Panc1 (cell line): ENCODE results near the gene ADGRL1. TPM values are rescaled to one million over a fixed set of nuclear protein-coding genes. Genes with fewer than 3 reads are reported as not detected.

ENCODE experiments used
- ATAC-seq: fragments of 200-7000 bp; cut with Tn5 transposase; 2 replicates; pipeline ENCODE4 v1.9.1; 2020; ENCODE audit warnings: mild to moderate bottlenecking, moderate library complexity
- BruUV-seq: library from RNA; stranded (reverse); fragments of 400-500 nt; replicated peaks from 2 replicates; lab custom pipeline; 2021; lab: Mats Ljungman, UMichigan
- CTCF ChIA-PET: fragments of 300-600 bp; sonication (Branson Sonifier 250); formaldehyde crosslinking; loops from one replicate; lab custom pipeline; 2022; ENCODE audit warnings: antibody characterized with exemption; lab: Charles Lee
- POLR2A ChIA-PET: fragments of 300-600 bp; sonication (Branson Sonifier 250); formaldehyde crosslinking; loops from one replicate; lab custom pipeline; 2022; ENCODE audit warnings: antibody characterized with exemption; lab: Charles Lee
- DNase-seq: peaks from one replicate; pipeline ENCODE4 v3.0.0-alpha.2; 2010; ENCODE audit warnings: low read depth, low spot score
- H3K27ac ChIP-seq: 2 replicates; pipeline ENCODE4 v1.5.1; 2011; ENCODE audit warnings: mild to moderate bottlenecking, low read length, inconsistent platforms
- H3K27me3 ChIP-seq: fragments of 200-500 bp; sonication (Bioruptor generic); 2 replicates; pipeline ENCODE4 v1.6.0; 2014; ENCODE audit warnings: low read length, inconsistent platforms; ENCODE audit not compliant: control insufficient read depth, insufficient read depth
- H3K36me3 ChIP-seq: fragments of 200-500 bp; sonication (Bioruptor generic); 2 replicates; pipeline ENCODE4 v1.5.1; 2014; ENCODE audit warnings: inconsistent platforms, mild to moderate bottlenecking, low read length, moderate library complexity; ENCODE audit not compliant: control insufficient read depth, insufficient read depth
- H3K4me1 ChIP-seq: 2 replicates; pipeline ENCODE4 v1.5.1; 2011; ENCODE audit warnings: inconsistent platforms, mild to moderate bottlenecking, low read length, moderate library complexity; ENCODE audit not compliant: control insufficient read depth, insufficient read depth
- H3K4me3 ChIP-seq, 2 experiments: 2 replicates each; pipeline ENCODE4 v1.5.1; 2011 to 2012; ENCODE audit warnings: low read depth in 2 of 2, low read length in 2 of 2, mild to moderate bottlenecking in 2 of 2, inconsistent platforms in 1 of 2, moderate library complexity in 1 of 2
- H3K9me3 ChIP-seq: fragments of 200-500 bp; sonication (Bioruptor generic); 2 replicates; pipeline ENCODE4 v1.5.1; 2014; ENCODE audit warnings: low read depth, mild to moderate bottlenecking, inconsistent platforms, low read length, moderate library complexity; ENCODE audit not compliant: control insufficient read depth, insufficient read depth
- CTCF ChIP-seq: fragments of 450-650 bp; IDR thresholded peaks from 2 replicates; pipeline ENCODE4 v1.5.1; 2017; ENCODE audit warnings: mild to moderate bottlenecking
- POLR2AphosphoS5 ChIP-seq: IDR thresholded peaks from 2 replicates; pipeline ENCODE4 v1.6.1; 2012; ENCODE audit warnings: mild to moderate bottlenecking, low read depth, low read length, moderate library complexity
- REST ChIP-seq, 2 experiments: IDR thresholded peaks; 2 replicates each; pipeline ENCODE4 v1.6.1; 2011 to 2012; ENCODE audit warnings: low read depth in 2 of 2, control low read depth in 1 of 2, low read length in 1 of 2, mild to moderate bottlenecking in 1 of 2, moderate library complexity in 1 of 2; ENCODE audit not compliant: insufficient read depth in 1 of 2
- SIN3A ChIP-seq: IDR thresholded peaks from 2 replicates; pipeline ENCODE4 v1.6.1; 2012; ENCODE audit warnings: low read depth, mild to moderate bottlenecking, low read length, moderate library complexity, borderline replicate concordance; ENCODE audit not compliant: insufficient read depth
- TCF7L2 ChIP-seq: IDR thresholded peaks from 2 replicates; pipeline ENCODE4 v1.6.1; 2011; ENCODE audit warnings: mild to moderate bottlenecking, low read depth, low read length, inconsistent platforms
- in situ Hi-C: cut with HindIII; loops from 2 replicates; pipeline ENCODE4 v1.10.0; 2016; ENCODE audit warnings: low sequenced_read_pairs, low pct_unique_long_range_greater_than_20kb
- intact Hi-C: fragments of 100-400 bp; cut with micrococcal nuclease; formaldehyde crosslinking; loops from one replicate; pipeline ENCODE4 v1.10.0; 2022; ENCODE audit not compliant: unreplicated experiment
- total RNA-seq: library from RNA; stranded (reverse); gene quantifications from one replicate; pipeline ENCODE4 v1.2.1, GENCODE V29; 2021; ENCODE audit not compliant: unreplicated experiment

ADGRL1 gene
- total RNA-seq, 1 experiment from 2014 or later: 37.7 TPM

- TF ChIP-seq SIN3A: no peak
- TF ChIP-seq TCF7L2: no peak
- TF ChIP-seq POLR2AphosphoS5: no peak
- in situ Hi-C loops: no loop called here
- H3K4me1 ChIP-seq: no peaks in the 10 kb centered on the region
- H3K27me3 ChIP-seq: no peaks in the 10 kb centered on the region
- ChIA-PET CTCF (no interaction called here), POLR2A (no interaction called here)
- no peaks in the 10 kb centered on the region for H3K9me3 ChIP-seq
- intact Hi-C loops: no loop called here
- H3K4me3 ChIP-seq: no peak overlapping the region
- no peak overlapping the region for H3K27ac ChIP-seq
- no peak for DNase-seq
- no TSS peak for BruUV-seq
- H3K36me3 ChIP-seq: peaks cover 3% of the 10 kb centered on the region; the same call in 1 of the 2 replicates
- ATAC-seq: no peak
Measured at GRCh38 chr19:14160017-14160703, 45.8 kb downstream of the ADGRL1 start.

GRCh38 chr19:14159059-14159458 lies 46.9 kb downstream of the ADGRL1 start:
- intact Hi-C loops: no loop called here
- H3K4me3 ChIP-seq: no peak overlapping the region
- H3K27me3 ChIP-seq: no peaks in the 10 kb centered on the region
- ATAC-seq (no peak), DNase-seq (no peak)
- CTCF ChIA-PET: interaction anchor here (0.5 kb wide), 2 partner anchors 111 to 274 kb away, joined by 3 to 4 read pairs; no protein-coding TSS in a partner anchor
- no peak overlapping the region for H3K27ac ChIP-seq
- POLR2A ChIA-PET: interaction anchor here (0.5 kb wide), 1 partner anchor 222 kb away, joined by 6 read pairs; the partner anchor contains the start of gene ADGRE5
- no TSS peak for BruUV-seq
- in situ Hi-C loops: no loop called here
- H3K9me3 ChIP-seq: no peaks in the 10 kb centered on the region
- no peaks in the 10 kb centered on the region for H3K4me1 ChIP-seq
- peaks cover 3% of the 10 kb centered on the region; the same call in 1 of the 2 replicates for H3K36me3 ChIP-seq
- TF ChIP-seq SIN3A (no peak), REST (IDR thresholded peaks at IDR 0.05; ENCODE audit: insufficient read depth in 1 of 2, low read depth in 2 of 2, low read length in 1 of 2) (no peak)

- Histone ChIP-seq H3K27ac (no peak overlapping the region), H3K27me3 (no peaks in the 10 kb centered on the region), H3K4me3 (no peak overlapping the region), H3K9me3 (no peaks in the 10 kb centered on the region), H3K4me1 (no peaks in the 10 kb centered on the region), H3K36me3 (peaks cover 3% of the 10 kb centered on the region; the same call in 1 of the 2 replicates)
- DNase-seq (no peak), ATAC-seq (no peak)
- in situ Hi-C loops (no loop called here), intact Hi-C loops (no loop called here)
- CTCF ChIA-PET: interaction anchor here (0.5 kb wide), 1 partner anchor 274 kb away, joined by 4 read pairs; no protein-coding TSS in a partner anchor
- no TSS peak for BruUV-seq
- POLR2A ChIA-PET: interaction anchor here (0.5 kb wide), 1 partner anchor 223 kb away, joined by 6 read pairs; the partner anchor contains the start of gene ADGRE5
- TF ChIP-seq TCF7L2 (no peak), CTCF (no peak), SIN3A (no peak), POLR2AphosphoS5 (no peak)
Measured at GRCh38 chr19:14158276-14159023, 47.5 kb downstream of the ADGRL1 start.
